HepG2 (cell line): Measurements from ENCODE around the gene CD19. TPM values are rescaled to one million over a fixed set of nuclear protein-coding genes. Genes with fewer than 3 reads are reported as not detected.

ENCODE experiments used
- CEBPB ChIP-seq: IDR thresholded peaks from 2 replicates; pipeline ENCODE4 v1.6.1; 2011; ENCODE audit warnings: low read depth, low read length, improper control_type of control experiment, borderline replicate concordance
- ERF ChIP-seq: IDR thresholded peaks from 2 replicates; pipeline ENCODE4 v1.6.1; 2018; ENCODE audit warnings: missing biosample characterization, missing genetic modification reagents
- FOXK2 ChIP-seq: fragments of 450-650 bp; IDR thresholded peaks from 2 replicates; pipeline ENCODE4 v1.6.1; 2016
- HOMEZ ChIP-seq: IDR thresholded peaks from 2 replicates; pipeline ENCODE4 v1.6.1; 2016; ENCODE audit warnings: low read depth
- MAFG ChIP-seq: sonication (generic); formaldehyde crosslinking; IDR thresholded peaks from 2 replicates; pipeline ENCODE4 v1.5.1; 2020; ENCODE audit warnings: mild to moderate bottlenecking, missing genetic modification reagents
- NFE2L1 ChIP-seq: sonication (generic); formaldehyde crosslinking; IDR thresholded peaks from 2 replicates; pipeline ENCODE4 v1.4.0; 2020; ENCODE audit warnings: missing genetic modification reagents, mild to moderate bottlenecking, borderline replicate concordance
- SATB2 ChIP-seq: sonication (generic); formaldehyde crosslinking; IDR thresholded peaks from 2 replicates; pipeline ENCODE4 v1.5.0; 2020; ENCODE audit warnings: missing genetic modification reagents
- TERF1 ChIP-seq: sonication (generic); formaldehyde crosslinking; IDR thresholded peaks from 2 replicates; pipeline ENCODE4 v1.8.0; 2022; ENCODE audit warnings: mild to moderate bottlenecking, missing genetic modification reagents, moderate library complexity
- THAP8 ChIP-seq: sonication (generic); formaldehyde crosslinking; IDR thresholded peaks from 2 replicates; pipeline ENCODE4 v1.5.1; 2020; ENCODE audit warnings: missing genetic modification reagents, mild to moderate bottlenecking, borderline replicate concordance
- TRIM24 ChIP-seq: sonication (generic); formaldehyde crosslinking; IDR thresholded peaks from 2 replicates; pipeline ENCODE4 v1.8.0; 2022; ENCODE audit warnings: mild to moderate bottlenecking, missing genetic modification reagents
- TSC22D2 ChIP-seq: sonication (generic); formaldehyde crosslinking; IDR thresholded peaks from 2 replicates; pipeline ENCODE4 v1.5.1; 2020; ENCODE audit warnings: missing genetic modification reagents, mild to moderate bottlenecking, borderline replicate concordance
- U2AF2 ChIP-seq: fragments of 200-400 bp; formaldehyde crosslinking; IDR thresholded peaks from 2 replicates; pipeline ENCODE4 v1.6.1; 2017; ENCODE audit warnings: low read depth, mild to moderate bottlenecking, low read length
- ZBTB46 ChIP-seq: sonication (generic); formaldehyde crosslinking; IDR thresholded peaks from 2 replicates; pipeline ENCODE4 v1.4.0; 2020; ENCODE audit warnings: mild to moderate bottlenecking, missing genetic modification reagents, borderline replicate concordance
- ZNF549 ChIP-seq: sonication (generic); formaldehyde crosslinking; IDR thresholded peaks from 2 replicates; pipeline ENCODE4 v1.5.0; 2020; ENCODE audit warnings: missing genetic modification reagents
- ZNF562 ChIP-seq: sonication (generic); formaldehyde crosslinking; IDR thresholded peaks from 2 replicates; pipeline ENCODE4 v1.8.0; 2022; ENCODE audit warnings: missing genetic modification reagents, borderline replicate concordance
- ZNF567 ChIP-seq: sonication (generic); formaldehyde crosslinking; IDR thresholded peaks from 2 replicates; pipeline ENCODE4 v1.8.1; 2023; ENCODE audit warnings: mild to moderate bottlenecking, missing genetic modification reagents, borderline replicate concordance
- ZNF574 ChIP-seq: sonication (generic); formaldehyde crosslinking; IDR thresholded peaks from 2 replicates; pipeline ENCODE4 v1.4.0; 2020; ENCODE audit warnings: missing genetic modification reagents
- ZNF605 ChIP-seq: sonication (generic); formaldehyde crosslinking; IDR thresholded peaks from 2 replicates; pipeline ENCODE4 v1.8.0; 2022; ENCODE audit warnings: mild to moderate bottlenecking, missing genetic modification reagents
- polyA plus RNA-seq, 8 experiments: library from polyadenylated mRNA; depleted of rRNA in 3 of 8; stranded (reverse) in 7 of 8; unstranded in 1 of 8; fragments of >200 nt; fragmentation: Illumina TruSeq in 4 of 8; extraction: Trizol in 4 of 8; gene quantifications; 2 replicates each; pipeline versions ENCODE4 v1.2.1 to v1.2.3, GENCODE V29; 2011 to 2016; ENCODE audit warnings: low read depth in 4 of 8, missing spikeins in 1 of 8, mixed read lengths in 1 of 8; ENCODE audit not compliant: insufficient read depth in 1 of 8
- total RNA-seq, 5 experiments: library from RNA; depleted of rRNA; stranded (reverse); fragments of >200 nt; fragmentation: Illumina TruSeq; extraction: Trizol; gene quantifications; 2 replicates each; pipeline ENCODE4 v1.2.3, GENCODE V29; 2016; ENCODE audit warnings: low read depth in 1 of 5
- TF ChIP-seq, protein P1 (sequence below): sonication (generic); formaldehyde crosslinking; IDR thresholded peaks from 2 replicates; pipeline ENCODE4 v1.4.0; 2020; ENCODE audit warnings: missing genetic modification reagents
- TF ChIP-seq, protein P2 (sequence below): sonication (generic); formaldehyde crosslinking; IDR thresholded peaks from 2 replicates; pipeline ENCODE4 v1.4.0; 2020; ENCODE audit warnings: missing genetic modification reagents

CD19 gene
- total and polyA plus RNA-seq, 2 of the 13 experiments (the other 11 are each of a cell fraction or from before 2014, with no cell fraction given) = 0.55 to 1.1 TPM

DNA sequence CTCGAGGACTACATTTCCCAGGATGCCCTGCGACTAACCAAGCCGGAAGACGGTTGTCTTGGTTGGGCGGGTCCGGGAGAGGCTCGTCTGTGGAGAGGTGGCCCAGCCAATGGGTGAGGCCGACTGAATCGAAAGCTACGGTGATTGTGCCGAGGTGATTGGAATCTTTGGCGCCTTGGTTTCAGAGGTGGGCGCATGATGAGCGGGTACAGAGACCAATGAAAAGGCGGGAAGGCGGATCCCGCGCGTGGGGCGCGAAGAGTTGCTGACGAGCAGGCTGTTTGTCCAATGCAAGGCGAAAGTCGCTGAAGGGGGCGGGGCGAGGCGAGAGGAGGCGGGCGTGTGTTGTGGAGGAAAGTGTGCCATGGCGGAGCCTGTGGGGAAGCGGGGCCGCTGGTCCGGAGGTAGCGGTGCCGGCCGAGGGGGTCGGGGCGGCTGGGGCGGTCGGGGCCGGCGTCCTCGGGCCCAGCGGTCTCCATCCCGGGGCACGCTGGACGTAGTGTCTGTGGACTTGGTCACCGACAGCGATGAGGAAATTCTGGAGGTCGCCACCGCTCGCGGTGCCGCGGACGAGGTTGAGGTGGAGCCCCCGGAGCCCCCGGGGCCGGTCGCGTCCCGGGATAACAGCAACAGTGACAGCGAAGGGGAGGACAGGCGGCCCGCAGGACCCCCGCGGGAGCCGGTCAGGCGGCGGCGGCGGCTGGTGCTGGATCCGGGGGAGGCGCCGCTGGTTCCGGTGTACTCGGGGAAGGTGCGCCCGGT, 19.1 kb downstream of the CD19 start, which contains the start of gene NFATC2IP (continued):
- peak; percentile 90; the same call in 1 of the 2 replicates for TF ChIP-seq ZBTB46 (CRISPR knock-in tag)
- peak; percentile 57; the same call in 1 of the 2 replicates for TF ChIP-seq ERF (CRISPR knock-in tag)
- TF ChIP-seq, protein P1, sequence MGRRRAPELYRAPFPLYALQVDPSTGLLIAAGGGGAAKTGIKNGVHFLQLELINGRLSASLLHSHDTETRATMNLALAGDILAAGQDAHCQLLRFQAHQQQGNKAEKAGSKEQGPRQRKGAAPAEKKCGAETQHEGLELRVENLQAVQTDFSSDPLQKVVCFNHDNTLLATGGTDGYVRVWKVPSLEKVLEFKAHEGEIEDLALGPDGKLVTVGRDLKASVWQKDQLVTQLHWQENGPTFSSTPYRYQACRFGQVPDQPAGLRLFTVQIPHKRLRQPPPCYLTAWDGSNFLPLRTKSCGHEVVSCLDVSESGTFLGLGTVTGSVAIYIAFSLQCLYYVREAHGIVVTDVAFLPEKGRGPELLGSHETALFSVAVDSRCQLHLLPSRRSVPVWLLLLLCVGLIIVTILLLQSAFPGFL = no peak
- peak; percentile 16; the same call in 1 of the 2 replicates for TF ChIP-seq HOMEZ
- TF ChIP-seq, protein P2, sequence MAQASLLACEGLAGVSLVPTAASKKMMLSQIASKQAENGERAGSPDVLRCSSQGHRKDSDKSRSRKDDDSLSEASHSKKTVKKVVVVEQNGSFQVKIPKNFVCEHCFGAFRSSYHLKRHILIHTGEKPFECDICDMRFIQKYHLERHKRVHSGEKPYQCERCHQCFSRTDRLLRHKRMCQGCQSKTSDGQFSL (CRISPR knock-in tag) = no peak
- no peak for TF ChIP-seq ZNF549 (CRISPR knock-in tag)
- TF ChIP-seq TRIM24 (CRISPR knock-in tag) = no peak
- TF ChIP-seq ZNF567 (CRISPR knock-in tag) = no peak; the same call in 1 of the 2 replicates
- no peak for TF ChIP-seq MAFG (CRISPR knock-in tag)
- peak; percentile 71 for TF ChIP-seq TSC22D2 (CRISPR knock-in tag)
- no peak for TF ChIP-seq NFE2L1 (CRISPR knock-in tag)
- TF ChIP-seq THAP8 (CRISPR knock-in tag) = no peak
- peak; percentile 38; the same call in 1 of the 2 replicates for TF ChIP-seq FOXK2
- TF ChIP-seq U2AF2 = no peak
- peak; percentile 94 for TF ChIP-seq ZNF605 (CRISPR knock-in tag)
- no peak for TF ChIP-seq ZNF562 (CRISPR knock-in tag)
- TF ChIP-seq SATB2 (CRISPR knock-in tag) = no peak
- no peak for TF ChIP-seq TERF1 (CRISPR knock-in tag)
- peak; percentile 97 for TF ChIP-seq ZNF574 (CRISPR knock-in tag)
- no peak for TF ChIP-seq CEBPB
